ENCODE measurements around the gene FAM161B. TPM values are rescaled to one million over a fixed set of nuclear protein-coding genes. Genes with fewer than 3 reads are reported as not detected.

The FAM161B gene
- polyA plus RNA-seq, 1 experiment, result 2.6 TPM

DNA sequence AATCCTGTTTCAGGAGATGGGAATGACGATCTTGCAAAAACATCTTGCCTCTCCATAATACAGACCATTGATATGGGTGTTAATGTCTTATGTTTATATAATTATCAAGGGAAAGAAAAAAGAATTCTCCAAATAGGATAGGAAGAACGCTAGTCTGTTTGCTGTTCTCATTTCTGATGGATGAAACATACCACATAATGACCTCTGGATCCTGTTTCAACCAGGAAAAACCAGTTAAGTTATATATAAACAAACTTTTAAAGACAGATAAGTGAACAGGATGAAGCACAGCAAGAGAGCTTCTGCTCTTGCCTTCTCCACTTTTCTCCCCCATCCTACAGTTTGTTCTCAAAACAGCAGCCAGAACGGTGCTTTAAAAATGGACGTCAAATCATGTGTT is 28.0 kb upstream of the FAM161B start:
- TF ChIP-seq, protein P1, sequence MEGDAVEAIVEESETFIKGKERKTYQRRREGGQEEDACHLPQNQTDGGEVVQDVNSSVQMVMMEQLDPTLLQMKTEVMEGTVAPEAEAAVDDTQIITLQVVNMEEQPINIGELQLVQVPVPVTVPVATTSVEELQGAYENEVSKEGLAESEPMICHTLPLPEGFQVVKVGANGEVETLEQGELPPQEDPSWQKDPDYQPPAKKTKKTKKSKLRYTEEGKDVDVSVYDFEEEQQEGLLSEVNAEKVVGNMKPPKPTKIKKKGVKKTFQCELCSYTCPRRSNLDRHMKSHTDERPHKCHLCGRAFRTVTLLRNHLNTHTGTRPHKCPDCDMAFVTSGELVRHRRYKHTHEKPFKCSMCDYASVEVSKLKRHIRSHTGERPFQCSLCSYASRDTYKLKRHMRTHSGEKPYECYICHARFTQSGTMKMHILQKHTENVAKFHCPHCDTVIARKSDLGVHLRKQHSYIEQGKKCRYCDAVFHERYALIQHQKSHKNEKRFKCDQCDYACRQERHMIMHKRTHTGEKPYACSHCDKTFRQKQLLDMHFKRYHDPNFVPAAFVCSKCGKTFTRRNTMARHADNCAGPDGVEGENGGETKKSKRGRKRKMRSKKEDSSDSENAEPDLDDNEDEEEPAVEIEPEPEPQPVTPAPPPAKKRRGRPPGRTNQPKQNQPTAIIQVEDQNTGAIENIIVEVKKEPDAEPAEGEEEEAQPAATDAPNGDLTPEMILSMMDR (IDR thresholded peaks at IDR 0.05; ENCODE audit: low read depth, low read length), result no peak
- ChIA-PET CTCF (no interaction called here), POLR2A (interaction anchor here (0.7 to 0.9 kb wide), 2 partner anchors 11 to 26 kb away, joined by 3 read pairs; no protein-coding TSS in a partner anchor)
- Histone ChIP-seq H3K27ac (ENCODE audit: low read depth, low read length) (peak overlapping the region; percentile 42), H3K27me3 (ENCODE audit: control insufficient read depth, insufficient read depth, low read length) (no peaks in the 10 kb centered on the region), H3K4me3 (ENCODE audit: low read depth, low read length) (no peak overlapping the region), H3K9me3 (ENCODE audit: control insufficient read depth, insufficient read depth, low read length) (no peaks in the 10 kb centered on the region)
- DNase-seq (ENCODE audit: low read depth, low spot score), result peak; percentile 50

DNA sequence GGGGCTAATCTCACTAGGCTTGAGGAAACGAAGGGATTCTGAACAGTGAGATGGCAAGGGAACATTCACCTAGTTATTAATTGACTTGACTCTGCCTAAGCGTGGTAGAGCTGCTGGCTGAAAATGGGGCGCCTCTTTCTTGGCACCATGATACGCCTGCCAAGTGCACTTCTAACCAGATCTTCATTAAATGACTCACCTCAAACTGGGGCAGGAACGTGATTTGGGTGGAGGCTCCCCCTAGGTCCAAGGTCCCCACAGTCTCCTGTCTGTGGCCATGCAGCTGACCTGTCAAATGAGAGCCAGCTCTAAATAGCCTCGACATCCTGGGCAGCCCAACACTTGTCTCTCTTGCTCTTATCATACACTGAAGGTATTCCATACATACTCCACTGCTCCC is 26.2 kb upstream of the FAM161B start:
- no peak for DNase-seq (ENCODE audit: low read depth, low spot score)
- ChIA-PET CTCF (interaction anchor here (0.7 kb wide), 1 partner anchor 11 kb away, joined by 3 read pairs; no protein-coding TSS in a partner anchor), POLR2A (no interaction called here)

DNA sequence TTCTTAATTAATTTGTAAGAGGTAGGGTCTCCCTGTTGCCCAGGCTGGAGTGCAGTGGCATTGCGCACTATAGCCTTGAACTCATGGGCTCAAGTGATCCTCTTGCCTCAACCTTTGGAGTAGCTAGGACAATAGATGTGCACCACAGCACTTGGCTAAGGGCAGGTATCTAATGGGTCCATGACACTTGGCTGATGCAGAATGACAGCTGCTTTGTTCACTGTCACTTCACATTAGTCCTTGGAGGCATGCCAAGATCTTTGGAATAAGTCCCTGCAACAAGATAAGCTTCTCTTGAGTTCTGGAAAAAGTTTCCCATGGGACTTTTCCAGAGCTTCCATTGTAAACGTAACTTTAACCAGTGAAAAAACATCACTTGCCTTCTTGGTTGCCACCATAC is 23.6 kb upstream of the FAM161B start:
- H3K27ac ChIP-seq (ENCODE audit: low read depth, low read length), result no peak overlapping the region
- no peak overlapping the region for H3K4me3 ChIP-seq (ENCODE audit: low read depth, low read length)
- ChIA-PET POLR2A (no interaction called here), CTCF (interaction anchor here (1.5 kb wide), 1 partner anchor 11 kb away, joined by 3 read pairs; no protein-coding TSS in a partner anchor)
- no peak for DNase-seq (ENCODE audit: low read depth, low spot score)
- TF ChIP-seq, protein P1 (IDR thresholded peaks at IDR 0.05; ENCODE audit: low read depth, low read length), result no peak
- H3K9me3 ChIP-seq (ENCODE audit: control insufficient read depth, insufficient read depth, low read length), result no peaks in the 10 kb centered on the region
- no peaks in the 10 kb centered on the region for H3K27me3 ChIP-seq (ENCODE audit: control insufficient read depth, insufficient read depth, low read length)

More for the DNA sequence above, 26.2 kb upstream of the FAM161B start:
- TF ChIP-seq, protein P1 (IDR thresholded peaks at IDR 0.05; ENCODE audit: low read depth, low read length), result no peak
- no peak overlapping the region for H3K4me3 ChIP-seq (ENCODE audit: low read depth, low read length)
- H3K27me3 ChIP-seq (ENCODE audit: control insufficient read depth, insufficient read depth, low read length), result no peaks in the 10 kb centered on the region
- H3K9me3 ChIP-seq (ENCODE audit: control insufficient read depth, insufficient read depth, low read length), result no peaks in the 10 kb centered on the region
- H3K27ac ChIP-seq (ENCODE audit: low read depth, low read length), result no peak overlapping the region

DNA sequence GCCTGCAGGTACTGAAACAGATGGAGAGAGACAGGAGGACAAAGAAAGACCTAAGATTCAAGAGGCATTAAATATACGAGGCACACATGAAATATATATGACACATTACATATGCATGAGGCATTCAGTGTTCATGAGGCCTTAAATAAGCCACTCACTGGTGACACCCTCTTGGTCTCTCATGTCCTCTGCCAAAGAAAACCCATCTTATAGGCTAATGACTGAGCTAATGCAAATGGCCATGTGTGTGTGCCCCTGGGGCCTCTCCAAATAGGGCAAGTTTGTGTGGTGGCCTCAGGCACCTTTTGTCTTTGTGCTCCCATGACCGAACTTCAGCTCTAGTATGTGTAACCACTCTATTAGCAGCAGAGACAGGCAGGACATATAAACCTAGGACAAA is 19.0 kb upstream of the FAM161B start:
- DNase-seq (ENCODE audit: low read depth, low spot score), result no peak
- POLR2A ChIA-PET, result no interaction called here
- no peak overlapping the region for H3K4me3 ChIP-seq (ENCODE audit: low read depth, low read length)
- TF ChIP-seq, protein P1 (IDR thresholded peaks at IDR 0.05; ENCODE audit: low read depth, low read length), result no peak
- H3K9me3 ChIP-seq (ENCODE audit: control insufficient read depth, insufficient read depth, low read length), result no peaks in the 10 kb centered on the region
- H3K27ac ChIP-seq (ENCODE audit: low read depth, low read length), result no peak overlapping the region
- CTCF ChIA-PET, result no interaction called here
- no peaks in the 10 kb centered on the region for H3K27me3 ChIP-seq (ENCODE audit: control insufficient read depth, insufficient read depth, low read length)

DNA sequence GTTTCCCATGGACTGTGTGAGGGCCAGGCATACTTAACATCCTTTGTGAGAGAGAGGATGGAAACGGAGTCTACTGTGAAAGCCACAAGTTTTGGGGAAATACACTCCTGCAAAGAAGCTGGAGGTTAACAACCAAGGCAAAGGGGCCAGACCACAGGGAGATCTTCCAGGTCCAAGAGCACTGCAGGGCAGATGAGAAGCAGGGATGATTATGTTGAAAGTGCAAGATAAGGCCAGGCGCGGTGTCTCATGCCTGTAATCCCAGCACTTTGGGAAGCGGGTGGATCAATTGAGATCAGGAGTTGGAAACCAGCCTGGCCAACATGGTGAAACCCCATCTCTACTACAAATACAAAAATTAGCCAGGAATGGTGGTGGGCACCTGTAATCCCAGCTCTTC is 15.3 kb upstream of the FAM161B start:
- CTCF ChIA-PET, result no interaction called here
- no peak for DNase-seq (ENCODE audit: low read depth, low spot score)

More for the DNA sequence above, 15.3 kb upstream of the FAM161B start:
- H3K27ac ChIP-seq (ENCODE audit: low read depth, low read length), result no peak overlapping the region
- H3K9me3 ChIP-seq (ENCODE audit: control insufficient read depth, insufficient read depth, low read length), result no peaks in the 10 kb centered on the region
- H3K27me3 ChIP-seq (ENCODE audit: control insufficient read depth, insufficient read depth, low read length), result no peaks in the 10 kb centered on the region
- TF ChIP-seq, protein P1 (IDR thresholded peaks at IDR 0.05; ENCODE audit: low read depth, low read length), result no peak
- POLR2A ChIA-PET, result no interaction called here
- no peak overlapping the region for H3K4me3 ChIP-seq (ENCODE audit: low read depth, low read length)
